A673 (cell line): ENCODE measurements around the gene TMEM212. TPM values are rescaled to one million over a fixed set of nuclear protein-coding genes. Genes with fewer than 3 reads are reported as not detected.
"Not testable (repeated sequence)": the region's sequence is repeated elsewhere in the genome, so short reads cannot be mapped to it uniquely, and the experiment has no call there.

Source experiments
- BruUV-seq: library from RNA; stranded (reverse); fragments of 400-500 nt; replicated peaks from 2 replicates; lab custom pipeline; 2021; lab: Mats Ljungman, UMichigan
- CTCF ChIA-PET: fragments of 300-600 bp; sonication (Branson Sonifier 250); formaldehyde crosslinking; loops from one replicate; lab custom pipeline; 2022; ENCODE audit warnings: antibody characterized with exemption; lab: Charles Lee
- POLR2A ChIA-PET: fragments of 300-600 bp; sonication (Branson Sonifier 250); formaldehyde crosslinking; loops from one replicate; lab custom pipeline; 2022; ENCODE audit warnings: antibody characterized with exemption; ENCODE audit not compliant: low non-redundant PET; lab: Charles Lee
- DNase-seq: peaks from one replicate; pipeline ENCODE4 v3.0.0-alpha.2; 2015; ENCODE audit warnings: low spot score
- H3K27ac ChIP-seq: fragments of 200-600 bp; sonication (generic); 2 replicates; pipeline ENCODE4 v1.5.1; 2016; ENCODE audit warnings: mixed run types, low read depth, mild to moderate bottlenecking, mixed read lengths, antibody characterized with exemption, low read length; ENCODE audit not compliant: poor library complexity, severe bottlenecking
- H3K27me3 ChIP-seq: fragments of 200-600 bp; sonication (generic); replicated peaks from 2 replicates; pipeline ENCODE4 v1.6.1; 2017; ENCODE audit warnings: mixed run types, low read depth, mild to moderate bottlenecking, mixed read lengths, antibody characterized with exemption, low read length; ENCODE audit not compliant: insufficient read depth, poor library complexity
- H3K36me3 ChIP-seq: fragments of 200-600 bp; sonication (generic); 2 replicates; pipeline ENCODE4 v1.6.1; 2016; ENCODE audit warnings: mixed run types, mild to moderate bottlenecking, mixed read lengths, antibody characterized with exemption, low read length; ENCODE audit not compliant: insufficient read depth, poor library complexity, severe bottlenecking
- H3K4me1 ChIP-seq: fragments of 200-600 bp; sonication (generic); 2 replicates; pipeline ENCODE4 v1.6.1; 2017; ENCODE audit warnings: mixed run types, mild to moderate bottlenecking, mixed read lengths, antibody characterized with exemption, low read length; ENCODE audit not compliant: insufficient read depth, poor library complexity, severe bottlenecking
- H3K4me3 ChIP-seq: fragments of 200-600 bp; sonication (generic); 2 replicates; pipeline ENCODE4 v1.5.1; 2016; ENCODE audit warnings: low read depth, mixed run types, mild to moderate bottlenecking, mixed read lengths, low read length; ENCODE audit not compliant: poor library complexity, severe bottlenecking
- H3K9me3 ChIP-seq: fragments of 200-600 bp; sonication (generic); 2 replicates; pipeline ENCODE4 v1.6.1; 2016; ENCODE audit warnings: mixed run types, low read depth, mild to moderate bottlenecking, mixed read lengths, antibody characterized with exemption, low read length; ENCODE audit not compliant: poor library complexity, severe bottlenecking
- EZH2 ChIP-seq: fragments of 200-600 bp; sonication (generic); IDR thresholded peaks from 2 replicates; pipeline ENCODE4 v1.6.1; 2017; ENCODE audit warnings: borderline replicate concordance, low read depth, mild to moderate bottlenecking, mixed read lengths, antibody characterized with exemption, low read length; ENCODE audit not compliant: poor library complexity, severe bottlenecking
- intact Hi-C: fragments of 100-400 bp; cut with micrococcal nuclease; formaldehyde crosslinking; loops from one replicate; pipeline ENCODE4 v1.10.0; 2022; ENCODE audit not compliant: unreplicated experiment
- total RNA-seq: library from RNA; stranded (reverse); gene quantifications from 2 replicates; pipeline ENCODE4 v1.2.3, GENCODE V29; 2021
- TF ChIP-seq, protein P1 (sequence below): fragments of 300-800, 200-600 bp; sonication (generic); conservative IDR thresholded peaks from 2 replicates; pipeline ENCODE4 v1.5.1; 2017; ENCODE audit warnings: low read depth, mild to moderate bottlenecking, antibody characterized with exemption, low read length, moderate library complexity, mixed read lengths

Gene TMEM212
- total RNA-seq, 1 experiment from 2014 or later: not detected

DNA sequence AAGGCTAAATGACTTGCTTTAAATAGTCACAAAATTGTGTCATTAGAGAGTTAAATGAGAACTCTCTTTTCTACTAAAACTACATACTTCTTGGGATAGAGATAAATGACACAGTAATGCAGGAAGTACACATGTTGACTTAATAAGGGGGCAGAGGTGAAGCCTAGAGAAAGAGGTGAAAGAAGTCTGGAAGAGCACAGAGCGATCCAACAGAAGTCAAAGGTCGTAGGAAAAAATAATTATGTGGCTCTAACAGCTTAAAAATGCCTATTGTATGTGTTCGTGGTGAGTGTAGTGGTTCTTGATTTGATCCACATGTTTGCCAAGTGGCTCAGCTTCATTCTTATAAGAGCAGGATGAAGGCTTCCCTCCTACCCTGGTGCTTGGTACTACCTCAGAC lies 61.7 kb downstream of the TMEM212 start:
- no peaks in the 10 kb centered on the region for H3K27me3 ChIP-seq
- no peak for DNase-seq
- BruUV-seq: no TSS peak
- no peaks in the 10 kb centered on the region for H3K4me1 ChIP-seq
- H3K27ac ChIP-seq: no peak overlapping the region
- no peak overlapping the region for H3K4me3 ChIP-seq
- intact Hi-C loops: no loop called here
- TF ChIP-seq EZH2: no peak
- TF ChIP-seq, protein P1, sequence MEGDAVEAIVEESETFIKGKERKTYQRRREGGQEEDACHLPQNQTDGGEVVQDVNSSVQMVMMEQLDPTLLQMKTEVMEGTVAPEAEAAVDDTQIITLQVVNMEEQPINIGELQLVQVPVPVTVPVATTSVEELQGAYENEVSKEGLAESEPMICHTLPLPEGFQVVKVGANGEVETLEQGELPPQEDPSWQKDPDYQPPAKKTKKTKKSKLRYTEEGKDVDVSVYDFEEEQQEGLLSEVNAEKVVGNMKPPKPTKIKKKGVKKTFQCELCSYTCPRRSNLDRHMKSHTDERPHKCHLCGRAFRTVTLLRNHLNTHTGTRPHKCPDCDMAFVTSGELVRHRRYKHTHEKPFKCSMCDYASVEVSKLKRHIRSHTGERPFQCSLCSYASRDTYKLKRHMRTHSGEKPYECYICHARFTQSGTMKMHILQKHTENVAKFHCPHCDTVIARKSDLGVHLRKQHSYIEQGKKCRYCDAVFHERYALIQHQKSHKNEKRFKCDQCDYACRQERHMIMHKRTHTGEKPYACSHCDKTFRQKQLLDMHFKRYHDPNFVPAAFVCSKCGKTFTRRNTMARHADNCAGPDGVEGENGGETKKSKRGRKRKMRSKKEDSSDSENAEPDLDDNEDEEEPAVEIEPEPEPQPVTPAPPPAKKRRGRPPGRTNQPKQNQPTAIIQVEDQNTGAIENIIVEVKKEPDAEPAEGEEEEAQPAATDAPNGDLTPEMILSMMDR: no peak
- H3K9me3 ChIP-seq: no peaks in the 10 kb centered on the region
- H3K36me3 ChIP-seq: no peaks in the 10 kb centered on the region
- ChIA-PET POLR2A (no interaction called here), CTCF (no interaction called here)

DNA sequence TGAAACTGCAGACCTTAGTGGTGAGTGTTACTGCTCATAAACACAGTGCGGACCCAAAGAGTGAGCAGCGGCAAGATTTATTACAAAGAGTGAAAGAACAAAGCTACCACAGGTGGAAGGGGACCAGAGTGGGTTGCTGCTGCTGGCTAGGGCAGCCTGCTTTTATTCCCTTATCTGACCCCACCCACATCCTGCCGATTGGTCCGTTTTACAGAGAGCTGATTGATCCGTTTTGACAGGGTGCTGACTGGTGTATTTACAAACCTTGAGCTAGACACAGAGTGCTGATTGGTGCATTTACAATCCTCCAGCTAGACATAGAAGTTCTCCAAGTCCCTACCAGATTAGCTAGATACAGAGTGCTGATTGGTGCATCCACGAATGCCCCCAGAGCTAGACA lies 63.4 kb downstream of the TMEM212 start:
- DNase-seq, H3K27me3 ChIP-seq, H3K27ac ChIP-seq, CTCF ChIA-PET, intact Hi-C loops, H3K36me3 ChIP-seq, H3K9me3 ChIP-seq, H3K4me3 ChIP-seq, H3K4me1 ChIP-seq, BruUV-seq, POLR2A ChIA-PET: not testable (repeated sequence)

DNA sequence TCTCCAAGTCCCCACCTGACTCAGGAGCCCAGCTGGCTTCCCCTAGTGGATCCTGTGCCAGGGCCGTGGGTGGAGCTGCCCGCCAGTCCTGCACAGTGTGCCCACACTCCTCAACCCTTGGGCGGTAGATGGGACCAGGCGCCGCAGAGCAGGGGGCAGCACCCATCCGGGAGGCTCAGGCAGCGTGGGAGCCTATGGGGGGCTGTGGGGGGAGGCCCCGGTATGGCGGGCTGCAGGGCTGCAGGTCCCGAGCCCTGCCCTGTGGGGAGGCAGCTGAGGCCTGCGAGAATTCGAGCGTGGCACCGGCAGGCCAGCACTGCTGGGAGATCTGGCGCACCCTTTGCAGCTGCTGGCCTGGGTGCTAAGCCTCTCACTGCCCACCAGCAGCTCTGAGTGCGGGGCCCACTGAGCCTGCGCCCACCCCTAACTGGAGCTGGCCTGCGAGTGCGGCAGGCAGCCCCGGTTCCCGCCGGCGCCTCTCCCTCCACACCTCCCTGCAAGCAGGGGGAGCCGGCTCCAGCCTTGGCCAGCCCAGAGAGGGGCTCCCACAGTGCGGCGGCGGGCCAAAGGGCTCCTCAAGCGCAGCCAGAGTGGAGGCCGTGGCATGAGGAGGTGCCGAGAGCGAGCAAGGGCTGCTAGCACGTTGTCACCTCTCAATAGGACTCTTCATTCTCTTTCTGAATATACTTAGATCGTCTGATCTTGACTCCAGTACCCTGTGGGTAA lies 64.0 kb downstream of the TMEM212 start:
- TF ChIP-seq EZH2: no peak
- TF ChIP-seq, protein P1: no peak
- no peaks in the 10 kb centered on the region for H3K27me3 ChIP-seq
- BruUV-seq: no TSS peak
- ChIA-PET POLR2A (no interaction called here), CTCF (no interaction called here)
- no peak overlapping the region for H3K4me3 ChIP-seq
- H3K9me3 ChIP-seq: peaks cover 3% of the 10 kb centered on the region
- no peak overlapping the region for H3K27ac ChIP-seq
- no peaks in the 10 kb centered on the region for H3K4me1 ChIP-seq
- intact Hi-C loops: no loop called here
- no peaks in the 10 kb centered on the region for H3K36me3 ChIP-seq
- no peak for DNase-seq

DNA sequence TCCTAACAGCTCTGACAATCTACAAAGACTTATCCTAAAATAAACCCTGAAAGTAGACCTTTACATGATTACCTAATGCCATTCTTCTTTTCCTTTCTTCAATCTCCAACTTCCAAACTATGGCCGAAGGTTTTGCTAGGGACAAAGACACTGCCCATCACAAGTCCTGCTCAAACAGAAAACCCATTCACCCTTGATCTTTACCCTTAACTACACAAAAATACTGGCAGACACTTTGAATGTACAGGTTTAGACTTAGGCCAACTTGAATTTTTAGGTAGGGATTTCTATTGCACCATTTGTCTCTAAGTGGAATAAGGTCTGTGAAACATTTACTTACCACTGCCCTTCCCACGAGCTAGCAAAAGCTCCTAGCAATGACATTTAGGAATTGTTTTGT lies 64.6 kb downstream of the TMEM212 start:
- Histone ChIP-seq H3K27me3 (no peaks in the 10 kb centered on the region), H3K9me3 (peaks cover 3% of the 10 kb centered on the region), H3K4me1 (no peaks in the 10 kb centered on the region), H3K27ac (no peak overlapping the region), H3K36me3 (no peaks in the 10 kb centered on the region), H3K4me3 (no peak overlapping the region)
- no TSS peak for BruUV-seq
- TF ChIP-seq EZH2: no peak
- TF ChIP-seq, protein P1: no peak
- intact Hi-C loops: no loop called here
- POLR2A ChIA-PET: no interaction called here
- CTCF ChIA-PET: no interaction called here
- no peak for DNase-seq
